K562 (cell line): ENCODE measurements around the gene TPGS1. TPM values are rescaled to one million over a fixed set of nuclear protein-coding genes. Genes with fewer than 3 reads are reported as not detected.

Source experiments
- BDP1 ChIP-seq: IDR thresholded peaks from 3 replicates; pipeline ENCODE4 v1.6.1; 2011; ENCODE audit not compliant: insufficient read length, insufficient read depth
- BRF1 ChIP-seq: IDR thresholded peaks from 3 replicates; pipeline ENCODE4 v1.6.1; 2011; ENCODE audit warnings: borderline replicate concordance, mild to moderate bottlenecking; ENCODE audit not compliant: insufficient read length; ENCODE audit errors: extremely low read depth
- CBX3 ChIP-seq, 2 experiments: IDR thresholded peaks; 1 replicate in 1 of 2; 2 replicates in 1 of 2; pipeline ENCODE4 v1.6.1; 2012; ENCODE audit warnings: inconsistent platforms in 2 of 2, low read length in 2 of 2, borderline replicate concordance in 1 of 2, control low read depth in 1 of 2
- CXXC5 ChIP-seq: fragments of 250-450 bp; sonication (Bioruptor Pico); IDR thresholded peaks from 2 replicates; pipeline ENCODE4 v1.8.0; 2022; ENCODE audit warnings: inconsistent platforms, mild to moderate bottlenecking, moderate library complexity
- ELF4 ChIP-seq: fragments of 450-650 bp; formaldehyde crosslinking; IDR thresholded peaks from 2 replicates; pipeline ENCODE4 v1.4.0; 2022; ENCODE audit warnings: missing genetic modification characterization
- HLTF ChIP-seq: fragments of 450-650 bp; IDR thresholded peaks from 2 replicates; pipeline ENCODE4 v1.6.1; 2016
- KLF13 ChIP-seq: fragments of 450-650 bp; IDR thresholded peaks from 2 replicates; pipeline ENCODE4 v1.6.1; 2016; ENCODE audit warnings: missing genetic modification characterization, low read depth, mild to moderate bottlenecking, missing compliant biosample characterization, moderate library complexity, borderline replicate concordance
- NFRKB ChIP-seq: fragments of 450-650 bp; IDR thresholded peaks from 2 replicates; pipeline ENCODE4 v1.6.1; 2016; ENCODE audit warnings: low read depth
- SMARCE1 ChIP-seq: fragments of 450-650 bp; IDR thresholded peaks from 2 replicates; pipeline ENCODE4 v1.7.1; 2016; ENCODE audit warnings: mild to moderate bottlenecking
- SP1 ChIP-seq: sonication (generic); formaldehyde crosslinking; IDR thresholded peaks from 2 replicates; pipeline ENCODE4 v1.8.1; 2022; ENCODE audit warnings: mild to moderate bottlenecking, missing genetic modification reagents
- TEAD4 ChIP-seq, 2 experiments: sonication (generic) in 1 of 2; formaldehyde crosslinking in 1 of 2; IDR thresholded peaks; 2 replicates each; pipeline versions ENCODE4 v1.6.1 to v1.8.0; 2012 to 2022; ENCODE audit warnings: borderline replicate concordance in 1 of 2, inconsistent platforms in 1 of 2, low read length in 1 of 2, mild to moderate bottlenecking in 1 of 2, missing genetic modification reagents in 1 of 2
- TFAM ChIP-seq: fragments of 250-450 bp; sonication (Bioruptor Pico); conservative IDR thresholded peaks from 2 replicates; pipeline ENCODE4 v1.5.0; 2021; ENCODE audit warnings: mild to moderate bottlenecking, moderate library complexity
- TSC22D4 ChIP-seq: fragments of 450-650 bp; IDR thresholded peaks from 2 replicates; pipeline ENCODE4 v1.6.1; 2016; ENCODE audit warnings: missing genetic modification characterization, missing biosample characterization, control low read depth
- ZC3H8 ChIP-seq: fragments of 450-650 bp; IDR thresholded peaks from 2 replicates; pipeline ENCODE4 v1.6.1; 2017
- ZNF212 ChIP-seq: fragments of 450-650 bp; formaldehyde crosslinking; IDR thresholded peaks from 2 replicates; pipeline ENCODE4 v1.4.0; 2020; ENCODE audit warnings: mild to moderate bottlenecking
- polyA plus RNA-seq, 8 experiments: library from polyadenylated mRNA; depleted of rRNA in 4 of 8; stranded (reverse) in 5 of 8; unstranded in 3 of 8; fragments of >200 nt; fragmentation: Nextera tagmentation in 2 of 8; fragmentation: Illumina TruSeq in 1 of 8; extraction: Ambion mirVana in 2 of 8; extraction: Trizol in 1 of 8; gene quantifications; 2 replicates each; pipeline versions ENCODE4 v1.2.1 to v1.2.3, GENCODE V29; 2011 to 2014; ENCODE audit warnings: inconsistent platforms in 1 of 8, missing spikeins in 1 of 8
- total RNA-seq, 7 experiments: library from RNA; depleted of rRNA in 6 of 7; stranded (reverse); fragments of >200 nt in 6 of 7; fragmentation: Illumina TruSeq in 2 of 7; extraction: Trizol in 2 of 7; gene quantifications; 2 replicates each; pipeline versions ENCODE4 v1.2.1 to v1.2.3, GENCODE V29; 2011 to 2021; ENCODE audit warnings: low replicate concordance in 1 of 7
- TF ChIP-seq, protein P1 (sequence below): fragments of 450-650 bp; IDR thresholded peaks from one replicate; pipeline ENCODE4 v1.6.1; 2018; ENCODE audit warnings: mild to moderate bottlenecking, moderate library complexity; ENCODE audit not compliant: partially characterized antibody
- TF ChIP-seq, protein P2 (sequence below): sonication (generic); formaldehyde crosslinking; IDR thresholded peaks from 2 replicates; pipeline ENCODE4 v1.8.1; 2023; ENCODE audit warnings: mild to moderate bottlenecking, missing genetic modification reagents
- TF ChIP-seq, protein P3 (sequence below): fragments of 450-650 bp; IDR thresholded peaks from 2 replicates; pipeline ENCODE4 v1.6.1; 2016; ENCODE audit warnings: missing biosample characterization, missing genetic modification characterization
- TF ChIP-seq, protein P4 (sequence below): sonication (generic); formaldehyde crosslinking; IDR thresholded peaks from 2 replicates; pipeline ENCODE4 v1.8.1; 2023; ENCODE audit warnings: mild to moderate bottlenecking, missing genetic modification reagents
- TF ChIP-seq, protein P5 (sequence below): sonication (generic); formaldehyde crosslinking; IDR thresholded peaks from 2 replicates; pipeline ENCODE4 v1.8.0; 2022; ENCODE audit warnings: mild to moderate bottlenecking, low read depth, missing genetic modification reagents

The TPGS1 gene
- total and polyA plus RNA-seq, 9 of the 15 experiments (the other 6 are each of a cell fraction or from before 2014, with no cell fraction given), result 0.30 to 31.6 (median 1.2) TPM; not detected in 2

DNA sequence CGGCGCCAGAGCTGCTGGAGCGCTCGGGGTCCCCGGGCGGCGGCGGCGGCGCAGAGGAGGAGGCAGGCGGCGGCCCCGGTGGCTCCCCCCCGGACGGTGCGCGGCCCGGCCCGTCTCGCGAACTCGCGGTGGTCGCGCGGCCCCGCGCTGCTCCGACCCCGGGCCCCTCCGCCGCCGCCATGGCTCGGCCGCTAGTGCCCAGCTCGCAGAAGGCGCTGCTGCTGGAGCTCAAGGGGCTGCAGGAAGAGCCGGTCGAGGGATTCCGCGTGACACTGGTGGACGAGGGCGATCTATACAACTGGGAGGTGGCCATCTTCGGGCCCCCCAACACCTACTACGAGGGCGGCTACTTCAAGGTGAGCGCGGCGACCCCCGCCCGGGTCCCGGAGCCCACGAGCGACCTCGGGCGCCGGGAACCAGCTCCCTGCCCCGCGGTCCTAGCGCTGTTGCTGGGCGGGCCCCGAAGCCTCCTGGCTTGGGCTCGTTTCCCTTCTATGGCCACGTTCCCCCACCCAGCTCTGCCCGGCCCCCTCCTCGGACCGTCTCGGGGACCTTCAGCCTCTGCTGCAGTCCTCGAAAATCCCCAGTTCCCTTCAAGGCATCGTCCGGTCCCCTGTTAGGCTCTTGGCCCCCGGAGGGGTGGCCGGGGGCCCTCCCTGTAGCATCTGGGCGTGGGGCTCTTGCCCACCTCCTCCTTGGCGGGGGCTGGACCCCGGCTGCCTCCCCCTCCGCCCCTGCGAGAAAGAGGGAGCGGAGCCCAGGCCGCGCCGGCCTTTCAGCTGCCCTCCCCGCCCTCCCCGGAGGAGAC is 24.7 kb downstream of the TPGS1 start, which contains the start of gene CDC34 (continued):
- TF ChIP-seq, protein P1, sequence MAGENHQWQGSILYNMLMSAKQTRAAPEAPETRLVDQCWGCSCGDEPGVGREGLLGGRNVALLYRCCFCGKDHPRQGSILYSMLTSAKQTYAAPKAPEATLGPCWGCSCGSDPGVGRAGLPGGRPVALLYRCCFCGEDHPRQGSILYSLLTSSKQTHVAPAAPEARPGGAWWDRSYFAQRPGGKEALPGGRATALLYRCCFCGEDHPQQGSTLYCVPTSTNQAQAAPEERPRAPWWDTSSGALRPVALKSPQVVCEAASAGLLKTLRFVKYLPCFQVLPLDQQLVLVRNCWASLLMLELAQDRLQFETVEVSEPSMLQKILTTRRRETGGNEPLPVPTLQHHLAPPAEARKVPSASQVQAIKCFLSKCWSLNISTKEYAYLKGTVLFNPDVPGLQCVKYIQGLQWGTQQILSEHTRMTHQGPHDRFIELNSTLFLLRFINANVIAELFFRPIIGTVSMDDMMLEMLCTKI, result no peak
- TF ChIP-seq BRF1 (no peak), BDP1 (no peak), CXXC5 (CRISPR knock-in tag) (no peak), ZNF212 (no peak), CBX3 (IDR thresholded peaks at IDR 0.05; ENCODE audit: borderline replicate concordance in 1 of 2, low read length in 2 of 2) (no peak), SP1 (CRISPR knock-in tag) (no peak), ELF4 (CRISPR knock-in tag) (no peak), TEAD4 (IDR thresholded peaks at IDR 0.05; ENCODE audit: low read length) (no peak), TEAD4 (CRISPR knock-in tag; IDR thresholded peaks at IDR 0.05; ENCODE audit: borderline replicate concordance) (no peak), NFRKB (no peak), SMARCE1 (no peak), HLTF (no peak), ZC3H8 (no peak), KLF13 (no peak), TFAM (CRISPR knock-in tag) (no peak), TSC22D4 (tag) (no peak)
- TF ChIP-seq, protein P2, sequence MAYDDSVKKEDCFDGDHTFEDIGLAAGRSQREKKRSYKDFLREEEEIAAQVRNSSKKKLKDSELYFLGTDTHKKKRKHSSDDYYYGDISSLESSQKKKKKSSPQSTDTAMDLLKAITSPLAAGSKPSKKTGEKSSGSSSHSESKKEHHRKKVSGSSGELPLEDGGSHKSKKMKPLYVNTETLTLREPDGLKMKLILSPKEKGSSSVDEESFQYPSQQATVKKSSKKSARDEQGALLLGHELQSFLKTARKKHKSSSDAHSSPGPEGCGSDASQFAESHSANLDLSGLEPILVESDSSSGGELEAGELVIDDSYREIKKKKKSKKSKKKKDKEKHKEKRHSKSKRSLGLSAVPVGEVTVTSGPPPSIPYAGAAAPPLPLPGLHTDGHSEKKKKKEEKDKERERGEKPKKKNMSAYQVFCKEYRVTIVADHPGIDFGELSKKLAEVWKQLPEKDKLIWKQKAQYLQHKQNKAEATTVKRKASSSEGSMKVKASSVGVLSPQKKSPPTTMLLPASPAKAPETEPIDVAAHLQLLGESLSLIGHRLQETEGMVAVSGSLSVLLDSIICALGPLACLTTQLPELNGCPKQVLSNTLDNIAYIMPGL (CRISPR knock-in tag), result no peak
- TF ChIP-seq, protein P3, sequence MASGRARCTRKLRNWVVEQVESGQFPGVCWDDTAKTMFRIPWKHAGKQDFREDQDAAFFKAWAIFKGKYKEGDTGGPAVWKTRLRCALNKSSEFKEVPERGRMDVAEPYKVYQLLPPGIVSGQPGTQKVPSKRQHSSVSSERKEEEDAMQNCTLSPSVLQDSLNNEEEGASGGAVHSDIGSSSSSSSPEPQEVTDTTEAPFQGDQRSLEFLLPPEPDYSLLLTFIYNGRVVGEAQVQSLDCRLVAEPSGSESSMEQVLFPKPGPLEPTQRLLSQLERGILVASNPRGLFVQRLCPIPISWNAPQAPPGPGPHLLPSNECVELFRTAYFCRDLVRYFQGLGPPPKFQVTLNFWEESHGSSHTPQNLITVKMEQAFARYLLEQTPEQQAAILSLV (tag), result no peak
- TF ChIP-seq, protein P4, sequence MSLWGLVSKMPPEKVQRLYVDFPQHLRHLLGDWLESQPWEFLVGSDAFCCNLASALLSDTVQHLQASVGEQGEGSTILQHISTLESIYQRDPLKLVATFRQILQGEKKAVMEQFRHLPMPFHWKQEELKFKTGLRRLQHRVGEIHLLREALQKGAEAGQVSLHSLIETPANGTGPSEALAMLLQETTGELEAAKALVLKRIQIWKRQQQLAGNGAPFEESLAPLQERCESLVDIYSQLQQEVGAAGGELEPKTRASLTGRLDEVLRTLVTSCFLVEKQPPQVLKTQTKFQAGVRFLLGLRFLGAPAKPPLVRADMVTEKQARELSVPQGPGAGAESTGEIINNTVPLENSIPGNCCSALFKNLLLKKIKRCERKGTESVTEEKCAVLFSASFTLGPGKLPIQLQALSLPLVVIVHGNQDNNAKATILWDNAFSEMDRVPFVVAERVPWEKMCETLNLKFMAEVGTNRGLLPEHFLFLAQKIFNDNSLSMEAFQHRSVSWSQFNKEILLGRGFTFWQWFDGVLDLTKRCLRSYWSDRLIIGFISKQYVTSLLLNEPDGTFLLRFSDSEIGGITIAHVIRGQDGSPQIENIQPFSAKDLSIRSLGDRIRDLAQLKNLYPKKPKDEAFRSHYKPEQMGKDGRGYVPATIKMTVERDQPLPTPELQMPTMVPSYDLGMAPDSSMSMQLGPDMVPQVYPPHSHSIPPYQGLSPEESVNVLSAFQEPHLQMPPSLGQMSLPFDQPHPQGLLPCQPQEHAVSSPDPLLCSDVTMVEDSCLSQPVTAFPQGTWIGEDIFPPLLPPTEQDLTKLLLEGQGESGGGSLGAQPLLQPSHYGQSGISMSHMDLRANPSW (CRISPR knock-in tag), result no peak; the same call in 1 of the 2 replicates
- TF ChIP-seq, protein P5, sequence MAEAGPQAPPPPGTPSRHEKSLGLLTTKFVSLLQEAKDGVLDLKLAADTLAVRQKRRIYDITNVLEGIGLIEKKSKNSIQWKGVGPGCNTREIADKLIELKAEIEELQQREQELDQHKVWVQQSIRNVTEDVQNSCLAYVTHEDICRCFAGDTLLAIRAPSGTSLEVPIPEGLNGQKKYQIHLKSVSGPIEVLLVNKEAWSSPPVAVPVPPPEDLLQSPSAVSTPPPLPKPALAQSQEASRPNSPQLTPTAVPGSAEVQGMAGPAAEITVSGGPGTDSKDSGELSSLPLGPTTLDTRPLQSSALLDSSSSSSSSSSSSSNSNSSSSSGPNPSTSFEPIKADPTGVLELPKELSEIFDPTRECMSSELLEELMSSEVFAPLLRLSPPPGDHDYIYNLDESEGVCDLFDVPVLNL (CRISPR knock-in tag), result no peak
